ENCODE results near the gene MMP23B.

The MMP23B gene

GRCh38 chr1:1605034-1605591 lies 26.9 kb upstream of the MMP23B start:
- TF ChIP-seq ZFX (IDR thresholded peaks at IDR 0.05) (no peak), CTCF (conservative IDR thresholded peaks at IDR 0.05) (no peak)
- no peak overlapping the region for H3K27ac ChIP-seq

- TF ChIP-seq ZFX (IDR thresholded peaks at IDR 0.05) (no peak), CTCF (conservative IDR thresholded peaks at IDR 0.05) (no peak)
Observed at GRCh38 chr1:1605724-1606123, 26.2 kb upstream of the MMP23B start.

GRCh38 chr1:1606232-1606631 lies 25.7 kb upstream of the MMP23B start:
- TF ChIP-seq ZFX (IDR thresholded peaks at IDR 0.05) (no peak), CTCF (conservative IDR thresholded peaks at IDR 0.05) (no peak)
- no peak overlapping the region for H3K27ac ChIP-seq

More at GRCh38 chr1:1605724-1606123, 26.2 kb upstream of the MMP23B start:
- H3K27ac ChIP-seq = no peak overlapping the region

- TF ChIP-seq CTCF (conservative IDR thresholded peaks at IDR 0.05) (no peak), ZFX (IDR thresholded peaks at IDR 0.05) (no peak)
- 0 out of 2 replicates have a peak overlapping the region, but pooled peaks have one; percentile 3 for H3K27ac ChIP-seq
Observed at GRCh38 chr1:1609822-1610485, 22.0 kb upstream of the MMP23B start.

GRCh38 chr1:1610796-1611195 lies 21.2 kb upstream of the MMP23B start:
- H3K27ac ChIP-seq = no peak overlapping the region
- TF ChIP-seq CTCF (conservative IDR thresholded peaks at IDR 0.05) (no peak), ZFX (IDR thresholded peaks at IDR 0.05) (no peak)

GRCh38 chr1:1612104-1612400 lies 19.9 kb upstream of the MMP23B start:
- TF ChIP-seq ZFX (IDR thresholded peaks at IDR 0.05) (no peak), CTCF (conservative IDR thresholded peaks at IDR 0.05) (no peak)
- no peak overlapping the region for H3K27ac ChIP-seq

- H3K27ac ChIP-seq = peak overlapping the region; percentile 97
- TF ChIP-seq ZFX (IDR thresholded peaks at IDR 0.05) (no peak), CTCF (conservative IDR thresholded peaks at IDR 0.05) (no peak)
Observed at GRCh38 chr1:1613509-1614082, 18.4 kb upstream of the MMP23B start.

Measured in C4-2B (cell line).